NCI-H146 treated with DMSO at 0.1 percent for 48 hours (cell line): Measurements from ENCODE around the gene AK9.
"Not testable (repeated sequence)": the region's sequence is repeated elsewhere in the genome, so short reads cannot be mapped to it uniquely, and the experiment has no call there.

Source experiments
- DNase-seq: peaks from one replicate; lab custom pipeline; 2025; ENCODE audit not compliant: unreplicated experiment; lab: John Stamatoyannopoulos, UW

The AK9 gene

DNA sequence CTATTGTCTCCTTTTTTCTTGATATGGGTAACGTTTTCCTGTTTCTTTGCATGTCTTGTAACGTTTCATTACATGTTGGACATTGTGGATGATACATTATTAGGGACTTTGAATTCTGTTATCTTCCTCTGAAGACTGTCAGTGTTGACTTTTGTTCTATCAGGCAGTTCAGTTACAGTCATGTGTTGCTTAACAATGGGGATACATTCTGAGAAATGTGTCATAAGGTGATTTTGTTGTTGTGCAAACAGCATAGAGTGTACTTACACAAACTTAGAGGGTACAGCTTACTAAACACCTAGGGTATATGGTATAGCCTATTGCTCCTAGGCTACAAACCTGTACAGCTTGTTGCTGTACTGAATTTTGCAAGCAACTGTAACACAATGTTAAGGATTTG is 64.7 kb downstream of the AK9 start:
- DNase-seq = no peak

- no peak for DNase-seq
These were observed 65.8 kb downstream of the AK9 start for GRCh38 chr6:109625199-109625598.

DNA sequence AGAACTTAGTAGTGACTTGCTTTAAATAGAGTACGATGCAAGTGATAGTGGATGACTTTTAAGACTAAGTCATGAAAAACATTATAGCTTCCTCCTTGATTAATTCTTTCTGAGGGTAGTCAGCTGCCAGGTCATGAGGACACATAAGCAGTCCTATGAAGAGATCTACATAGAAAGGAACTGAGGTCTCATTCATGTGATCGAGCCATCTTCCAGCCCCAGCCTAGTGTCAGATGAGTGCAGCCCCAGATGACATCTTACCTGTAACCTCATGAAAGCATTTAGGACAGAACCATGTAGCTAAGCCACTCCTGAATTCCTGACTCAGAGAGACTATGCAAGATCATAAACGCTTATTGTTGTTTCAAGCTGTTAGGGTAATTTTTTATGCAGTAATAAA is 67.7 kb downstream of the AK9 start:
- no peak for DNase-seq

DNA sequence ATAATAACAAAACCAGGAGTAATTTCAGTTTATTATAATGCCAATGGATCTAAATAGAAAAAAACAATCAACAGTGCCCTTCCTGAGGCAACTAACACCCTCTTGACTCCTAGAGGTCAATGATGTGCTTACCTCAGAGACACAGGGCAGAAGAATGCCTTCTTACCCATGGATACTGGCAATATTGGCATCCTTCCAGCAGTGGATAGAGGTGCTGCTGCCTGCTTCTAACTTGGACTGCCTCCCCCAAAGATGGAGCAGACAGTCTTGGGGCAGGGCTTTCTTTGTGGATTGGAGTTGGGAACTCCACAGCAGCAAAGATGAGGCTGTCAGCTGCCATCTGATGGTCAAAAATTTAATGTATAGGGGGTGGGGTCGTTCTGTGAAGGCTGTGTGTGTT is 78.7 kb downstream of the AK9 start:
- no peak for DNase-seq

GRCh38 chr6:109611502-109611901 is 79.5 kb downstream of the AK9 start:
- DNase-seq = no peak

GRCh38 chr6:109610590-109610989 is 80.4 kb downstream of the AK9 start:
- no peak for DNase-seq

- DNase-seq = no peak
These were observed 81.3 kb downstream of the AK9 start for GRCh38 chr6:109609737-109610136.

DNA sequence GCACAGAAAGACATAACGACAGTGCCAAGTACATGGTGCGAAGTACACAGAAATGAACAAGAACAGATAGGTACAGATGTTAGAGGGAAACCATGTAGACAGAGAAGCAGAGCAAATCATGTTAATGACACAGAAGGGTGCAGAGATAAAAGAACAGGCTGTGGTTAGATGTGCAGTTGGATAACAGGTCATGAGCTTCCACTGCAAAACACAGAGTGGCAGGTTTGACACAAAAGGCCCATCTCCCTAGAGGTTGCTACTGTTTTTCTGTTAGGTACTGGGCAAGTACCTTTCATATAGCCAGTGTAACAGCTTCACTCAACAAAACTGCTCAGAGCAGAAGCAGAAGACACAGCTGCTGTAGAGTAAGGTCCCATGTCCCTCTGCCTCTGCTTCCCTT is 84.6 kb downstream of the AK9 start:
- no peak for DNase-seq

DNA sequence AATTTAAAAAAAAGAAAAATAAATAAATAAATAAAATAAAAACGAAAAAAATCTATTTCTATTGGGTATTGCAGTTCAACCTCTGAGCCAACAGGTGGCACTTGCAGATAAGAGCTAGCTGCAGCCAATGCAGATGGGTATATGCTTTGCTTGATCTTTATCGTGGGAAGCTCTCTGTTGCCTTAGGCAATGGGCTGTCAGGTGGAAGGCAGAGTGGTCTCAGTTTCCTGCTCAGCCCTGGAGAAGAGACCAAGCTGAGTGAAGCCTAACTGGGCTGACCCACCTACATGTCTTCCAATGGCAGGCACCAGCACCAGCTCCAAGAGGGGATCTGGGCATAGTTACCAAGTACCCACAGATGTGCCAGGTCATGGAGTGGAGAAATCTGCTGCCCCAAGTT is 95.0 kb downstream of the AK9 start:
- peak; percentile 11 for DNase-seq

GRCh38 chr6:109580519-109580918 is 110.5 kb downstream of the AK9 start:
- DNase-seq = no peak

- DNase-seq = no peak
These were observed 111.6 kb downstream of the AK9 start for GRCh38 chr6:109579361-109579760.

DNA sequence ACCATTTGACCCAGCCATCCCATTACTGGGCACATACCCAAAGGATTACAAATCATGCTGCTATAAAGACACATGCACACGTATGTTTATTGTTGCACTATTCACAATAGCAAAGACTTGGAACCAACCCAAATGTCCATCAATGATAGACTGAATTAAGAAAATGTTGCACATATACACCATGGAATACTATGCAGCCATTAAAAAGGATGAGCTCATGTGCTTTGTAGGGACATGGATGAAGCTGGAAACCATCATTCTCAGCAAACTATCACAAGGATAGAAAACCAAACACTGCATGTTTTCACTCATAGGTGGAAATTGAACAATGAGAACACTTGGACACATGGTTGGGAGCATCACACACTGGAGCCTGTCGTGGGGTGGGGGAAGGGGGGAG is 121.1 kb downstream of the AK9 start:
- not testable (repeated sequence) for DNase-seq

DNA sequence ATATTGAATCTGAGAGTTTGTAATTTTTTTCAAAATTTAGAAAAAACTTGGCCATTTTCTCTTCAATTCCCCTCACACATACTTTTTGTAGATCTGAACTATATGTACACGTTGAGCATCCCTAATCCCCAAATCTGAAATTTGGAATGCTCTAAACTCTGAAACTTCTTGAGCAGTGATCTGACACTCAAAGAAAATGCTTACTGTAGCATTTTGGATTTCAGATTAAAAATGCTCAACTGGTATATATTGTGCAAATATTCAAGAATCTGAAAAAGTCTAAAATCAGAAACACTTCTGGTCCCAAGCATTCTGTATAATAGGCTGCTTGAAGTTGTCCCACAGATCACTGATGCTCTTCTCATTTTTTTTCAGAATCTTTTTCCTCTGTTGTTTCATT is 129.2 kb downstream of the AK9 start:
- DNase-seq = no peak

DNA sequence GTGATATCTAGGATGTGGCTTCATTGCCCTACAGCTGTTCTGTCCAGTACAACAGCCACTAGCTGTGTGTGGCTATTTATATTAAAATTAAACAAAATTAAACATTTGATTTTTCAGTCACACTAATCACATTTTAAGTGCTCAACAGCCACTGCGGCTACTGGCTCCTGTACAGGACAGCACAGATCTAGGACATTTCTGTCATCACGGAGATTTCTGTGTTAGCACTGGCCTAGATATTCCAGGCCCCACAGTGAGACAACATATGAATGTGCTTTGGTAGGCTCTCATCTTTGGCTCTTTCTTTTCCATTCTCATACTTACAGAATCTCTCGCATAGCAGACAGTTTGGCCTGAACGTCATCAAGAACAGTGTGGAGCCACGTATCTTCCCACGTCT is 159.6 kb downstream of the AK9 start:
- no peak for DNase-seq

DNA sequence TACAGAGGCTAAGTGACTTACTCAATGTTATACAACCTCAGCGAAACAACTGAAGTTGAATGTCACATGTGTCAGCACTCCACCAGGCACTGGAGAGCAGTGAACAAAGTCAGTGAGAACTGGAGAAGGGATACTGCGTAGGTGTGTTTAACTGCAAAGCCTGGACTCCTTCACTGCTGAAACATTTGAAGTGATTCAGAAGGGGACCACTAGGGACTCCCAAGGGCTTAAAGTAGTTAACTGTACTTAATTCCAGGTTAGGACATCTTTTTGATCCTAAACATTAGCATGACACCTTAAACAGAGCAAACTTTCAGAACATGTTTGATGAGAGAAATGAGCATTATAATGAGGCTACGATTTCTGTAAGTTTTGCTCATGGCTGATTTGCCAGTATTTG is 163.0 kb downstream of the AK9 start:
- DNase-seq = no peak

GRCh38 chr6:109526905-109527628 is 163.9 kb downstream of the AK9 start:
- peak; percentile 65 for DNase-seq

DNA sequence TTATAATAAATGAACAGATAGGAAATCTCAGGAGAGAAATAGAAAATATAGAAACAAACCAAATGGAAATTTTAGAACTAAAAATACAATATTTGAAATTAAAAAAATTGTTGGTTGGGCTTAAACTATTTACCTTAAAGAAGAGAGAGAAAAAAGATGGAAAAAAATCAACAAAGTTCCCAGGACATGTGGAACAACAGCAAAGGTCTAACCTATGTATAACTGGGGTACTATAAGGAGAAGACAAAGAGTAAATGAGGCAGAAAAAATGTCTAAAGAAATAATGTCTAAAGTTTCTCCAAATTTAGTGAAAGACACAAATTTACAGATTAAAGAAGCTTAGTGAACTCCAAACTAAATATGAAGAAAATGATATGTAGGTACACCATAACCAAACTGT is 166.9 kb downstream of the AK9 start:
- no peak for DNase-seq

GRCh38 chr6:109523478-109523877 is 167.5 kb downstream of the AK9 start:
- DNase-seq = no peak

- no peak for DNase-seq
These were observed 169.9 kb downstream of the AK9 start for GRCh38 chr6:109521080-109521479.

- not testable (repeated sequence) for DNase-seq
These were observed 171.4 kb downstream of the AK9 start for GRCh38 chr6:109519647-109520046.

DNA sequence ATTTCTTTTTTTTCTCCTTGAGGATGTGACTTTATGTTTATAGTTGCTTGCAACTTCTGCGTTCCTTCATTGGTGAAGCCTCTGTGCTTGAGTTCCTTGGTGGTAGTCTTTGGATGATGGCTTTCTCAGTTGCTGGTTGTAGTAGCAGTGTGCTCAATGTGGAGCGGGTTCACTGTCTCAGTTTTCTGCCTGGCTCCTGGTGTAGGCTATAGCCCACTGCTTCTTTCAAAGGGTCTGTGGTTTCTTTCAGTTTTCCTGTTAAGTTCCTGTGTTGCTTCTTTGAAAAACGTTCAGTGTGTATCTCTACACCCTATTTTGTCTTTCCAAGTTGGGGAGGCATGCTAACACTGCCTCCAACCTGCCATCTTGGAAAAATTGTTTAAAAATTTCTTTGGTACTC is 174.1 kb downstream of the AK9 start:
- DNase-seq = no peak

DNA sequence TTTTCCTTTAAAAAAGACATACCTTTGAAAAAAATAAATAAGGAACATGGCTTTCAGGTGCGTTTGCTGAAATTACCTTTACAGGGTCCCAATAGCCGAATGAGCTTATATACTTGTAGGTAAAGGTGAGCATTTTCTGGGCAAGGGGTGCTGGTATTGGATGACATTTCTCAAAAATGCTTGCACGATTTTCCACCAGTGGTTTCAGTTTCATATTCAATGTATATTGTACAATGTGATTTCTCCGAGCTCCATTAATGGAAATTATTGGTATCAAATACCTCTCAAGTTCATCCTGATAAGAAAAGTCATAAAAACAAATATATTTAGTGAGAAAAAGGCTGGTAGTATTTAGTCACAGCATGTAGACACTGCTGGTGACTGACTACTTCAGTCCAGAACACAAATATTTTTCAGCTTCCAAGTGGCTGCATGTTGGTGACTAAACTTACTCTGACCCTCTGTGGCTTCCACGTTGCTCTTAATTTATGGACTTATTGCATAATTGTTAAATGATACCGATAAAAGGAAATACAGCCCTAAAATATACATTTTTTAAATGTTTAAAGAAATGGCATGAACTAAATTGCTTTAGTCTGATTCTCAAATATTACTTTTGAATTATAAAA is 175.1 kb downstream of the AK9 start:
- no peak for DNase-seq

DNA sequence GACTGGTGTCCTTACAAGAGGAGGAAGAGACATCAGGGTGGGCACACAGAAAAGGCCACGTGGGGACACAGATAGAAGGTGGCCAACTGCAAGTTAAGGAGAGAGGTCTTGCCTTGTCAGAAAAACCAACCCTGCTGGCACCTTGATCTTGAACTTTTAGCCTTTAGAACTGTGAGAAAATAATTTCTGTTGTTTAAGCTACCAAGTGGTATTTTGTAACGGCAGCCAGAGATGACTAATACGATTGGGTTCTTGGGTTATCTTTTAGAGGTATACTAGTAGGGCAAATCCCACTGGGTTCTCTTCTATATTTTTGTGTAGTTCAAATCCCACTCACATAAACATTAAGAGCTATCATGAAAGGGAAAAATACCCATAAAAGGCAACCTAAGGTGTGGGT is 176.1 kb downstream of the AK9 start:
- DNase-seq = no peak
